ACC112 (cell line): ENCODE measurements around the gene PGM2.

ENCODE experiments used
- H2AFZ ChIP-seq: fragments of 200-600 bp; sonication (generic); one replicate; pipeline ENCODE4 v1.6.0; 2017; ENCODE audit warnings: antibody characterized with exemption, low read length; ENCODE audit not compliant: unreplicated experiment
- H3K27ac ChIP-seq: fragments of 200-600 bp; sonication (generic); 2 replicates; pipeline ENCODE4 v1.5.1; 2014; ENCODE audit warnings: low read depth, mild to moderate bottlenecking, antibody characterized with exemption, low read length, moderate library complexity
- H3K27me3 ChIP-seq: fragments of 200-600 bp; sonication (generic); 2 replicates; pipeline ENCODE4 v1.6.1; 2014; ENCODE audit warnings: mild to moderate bottlenecking, antibody characterized with exemption, low read length, moderate library complexity, mixed read lengths; ENCODE audit not compliant: insufficient read depth
- H3K36me3 ChIP-seq: fragments of 200-600 bp; sonication (generic); 2 replicates; pipeline ENCODE4 v1.6.1; 2016; ENCODE audit warnings: mild to moderate bottlenecking, antibody characterized with exemption, low read length, moderate library complexity, mixed read lengths; ENCODE audit not compliant: insufficient read depth
- H3K4me1 ChIP-seq: fragments of 200-600 bp; sonication (generic); one replicate; pipeline ENCODE4 v1.6.1; 2016; ENCODE audit warnings: low read length, mixed read lengths; ENCODE audit not compliant: insufficient read depth, unreplicated experiment, control insufficient read depth
- H3K4me3 ChIP-seq: fragments of 200-600 bp; sonication (generic); 2 replicates; pipeline ENCODE4 v1.5.1; 2014; ENCODE audit warnings: mild to moderate bottlenecking, low read depth, low read length
- H3K79me2 ChIP-seq: fragments of 200-600 bp; sonication (generic); one replicate; pipeline ENCODE4 v1.6.0; 2016; ENCODE audit warnings: low read length; ENCODE audit not compliant: control insufficient read depth, unreplicated experiment, insufficient read depth

The PGM2 gene

GRCh38 chr4:37881811-37882210, 55.3 kb downstream of the PGM2 start:
- H3K79me2 ChIP-seq = no peaks in the 10 kb centered on the region
- no peak overlapping the region for H3K4me3 ChIP-seq
- no peaks in the 10 kb centered on the region for H3K27me3 ChIP-seq
- H3K27ac ChIP-seq = no peak overlapping the region
- H3K4me1 ChIP-seq = peaks cover 8% of the 10 kb centered on the region
- no peaks in the 10 kb centered on the region for H3K36me3 ChIP-seq
- H2AFZ ChIP-seq = no peak overlapping the region

DNA sequence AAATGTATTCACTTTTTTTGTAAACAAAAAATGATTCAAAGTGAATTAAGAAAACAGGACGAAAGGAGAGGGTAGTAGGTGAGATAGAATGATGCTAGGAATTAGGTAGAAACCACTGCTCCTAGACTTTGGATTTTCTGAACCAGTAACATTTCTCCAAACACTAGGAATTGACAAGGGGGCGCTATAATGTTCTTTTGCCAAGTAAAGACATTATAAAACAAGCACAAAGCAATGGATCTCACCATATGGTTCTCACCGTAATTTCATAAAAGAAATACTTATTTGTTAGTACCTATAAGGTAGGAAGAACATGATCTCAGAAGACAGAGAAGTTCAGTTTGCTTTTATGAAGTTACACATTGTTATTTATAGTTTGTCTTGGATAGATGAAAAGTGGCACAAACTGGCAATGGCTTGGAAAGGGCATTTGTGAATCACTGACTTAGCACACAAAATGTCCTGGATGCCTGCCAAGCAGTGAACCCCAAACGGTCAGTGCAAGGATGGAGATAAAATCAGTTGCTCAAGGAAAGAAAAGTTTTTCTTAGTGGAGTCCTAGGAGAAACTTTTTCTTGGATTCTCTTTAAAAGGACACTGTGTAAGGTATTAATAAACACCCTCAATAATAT, 56.3 kb downstream of the PGM2 start:
- Histone ChIP-seq H3K4me3 (no peak overlapping the region), H3K27me3 (no peaks in the 10 kb centered on the region), H3K79me2 (no peaks in the 10 kb centered on the region), H3K36me3 (no peaks in the 10 kb centered on the region), H3K4me1 (peaks cover 8% of the 10 kb centered on the region), H3K27ac (no peak overlapping the region), H2AFZ (no peak overlapping the region)

- Histone ChIP-seq H2AFZ (no peak overlapping the region), H3K79me2 (no peaks in the 10 kb centered on the region), H3K36me3 (no peaks in the 10 kb centered on the region), H3K4me1 (peaks cover 8% of the 10 kb centered on the region), H3K4me3 (no peak overlapping the region), H3K27me3 (peaks cover 4% of the 10 kb centered on the region), H3K27ac (no peak overlapping the region)
These were observed 58.5 kb downstream of the PGM2 start for GRCh38 chr4:37884855-37885487.

DNA sequence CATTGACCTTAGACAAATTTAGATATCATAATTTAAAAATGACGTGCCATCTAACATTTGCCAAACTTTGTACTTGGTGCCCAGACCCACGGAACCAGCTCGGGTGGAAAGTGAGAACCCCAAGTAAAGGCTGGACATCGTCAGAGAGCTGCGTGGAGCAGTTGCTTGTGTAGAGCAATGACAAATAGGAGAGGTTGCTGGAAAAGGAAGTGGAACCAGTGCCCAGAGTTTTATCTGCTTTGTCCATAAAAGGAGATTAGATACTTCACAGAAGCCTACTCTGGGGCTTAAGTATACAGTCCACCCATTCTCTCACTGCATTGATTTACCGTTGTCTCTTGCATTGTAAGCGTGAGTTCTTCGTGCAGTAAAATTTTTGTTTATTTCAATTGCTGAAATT, 59.0 kb downstream of the PGM2 start:
- Histone ChIP-seq H3K4me3 (no peak overlapping the region), H3K36me3 (no peaks in the 10 kb centered on the region), H3K79me2 (no peaks in the 10 kb centered on the region), H3K27ac (no peak overlapping the region), H2AFZ (peak overlapping the region; percentile 62), H3K27me3 (peaks cover 10% of the 10 kb centered on the region), H3K4me1 (peaks cover 8% of the 10 kb centered on the region)

DNA sequence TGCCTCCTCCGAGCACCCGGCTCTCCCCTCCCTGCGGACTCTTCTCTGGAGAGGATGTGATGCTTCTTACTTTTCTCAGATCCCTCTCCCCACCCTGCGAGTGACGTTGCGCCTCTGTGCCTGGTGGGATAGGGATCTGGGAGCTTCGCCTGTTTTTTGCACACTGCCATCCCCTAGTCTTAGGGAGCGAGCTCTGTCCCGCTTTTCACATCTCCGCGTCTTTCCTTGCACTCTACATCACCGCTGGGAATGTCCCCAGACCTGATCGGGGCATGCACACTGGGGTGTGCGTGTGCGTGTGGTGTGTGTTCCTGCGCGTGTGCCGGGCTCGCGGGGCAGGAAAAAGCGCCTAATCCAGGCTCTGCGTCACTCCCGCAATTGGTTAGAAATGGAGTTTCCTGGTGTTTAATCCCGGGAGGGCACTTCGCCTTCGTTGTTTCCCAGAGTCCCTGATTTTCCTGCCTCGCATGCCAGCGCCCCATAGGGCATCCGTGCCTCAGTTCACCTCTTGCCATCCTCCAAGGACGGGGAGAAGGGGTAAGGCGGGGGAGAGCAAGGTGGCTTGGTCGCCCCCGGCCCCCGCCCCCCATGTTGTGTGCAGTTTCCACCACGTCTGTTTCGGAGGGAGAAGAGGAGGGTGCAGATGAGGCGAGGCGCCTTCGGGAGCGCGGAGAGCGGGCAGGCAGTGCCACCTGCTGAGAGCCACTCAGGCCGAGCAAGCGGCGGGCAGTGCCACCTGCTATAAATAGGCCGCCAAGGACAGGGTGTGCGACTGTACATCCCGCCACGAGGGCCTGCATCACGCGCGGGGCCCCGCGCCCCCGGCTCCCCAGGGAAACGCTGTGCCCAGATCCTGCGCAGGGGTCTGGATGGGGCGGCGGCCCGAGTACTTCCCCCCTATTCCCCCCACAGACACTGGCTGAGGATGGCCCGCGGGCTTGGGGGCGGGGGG, 63.6 kb downstream of the PGM2 start:
- H3K79me2 ChIP-seq = no peaks in the 10 kb centered on the region
- peaks cover 12% of the 10 kb centered on the region for H3K27me3 ChIP-seq
- H3K36me3 ChIP-seq = no peaks in the 10 kb centered on the region
- H3K4me3 ChIP-seq = peak overlapping the region; percentile 78
- no peaks in the 10 kb centered on the region for H3K4me1 ChIP-seq
- peak overlapping the region; percentile 88 for H2AFZ ChIP-seq
- H3K27ac ChIP-seq = no peak overlapping the region

GRCh38 chr4:37890801-37891259, 64.3 kb downstream of the PGM2 start, which contains the start of gene TBC1D1:
TSS of gene TBC1D1 (plus strand) at chr4:37891084. CDS start at chr4:37902096, 11,012 bp downstream.
- H3K79me2 ChIP-seq = no peaks in the 10 kb centered on the region
- no peak within 1 kb of the TSS for H3K27ac ChIP-seq
- peaks cover 12% of the 10 kb centered on the region for H3K27me3 ChIP-seq
- peak within 1 kb of the TSS; percentile 88 for H2AFZ ChIP-seq
- no peaks in the 10 kb centered on the region for H3K36me3 ChIP-seq
- peak within 1 kb of the TSS; percentile 78 for H3K4me3 ChIP-seq
- no peaks in the 10 kb centered on the region for H3K4me1 ChIP-seq

GRCh38 chr4:37891260-37892159, 65.0 kb downstream of the PGM2 start:
- peak overlapping the region; percentile 88 for H2AFZ ChIP-seq
- H3K27ac ChIP-seq = no peak overlapping the region

DNA sequence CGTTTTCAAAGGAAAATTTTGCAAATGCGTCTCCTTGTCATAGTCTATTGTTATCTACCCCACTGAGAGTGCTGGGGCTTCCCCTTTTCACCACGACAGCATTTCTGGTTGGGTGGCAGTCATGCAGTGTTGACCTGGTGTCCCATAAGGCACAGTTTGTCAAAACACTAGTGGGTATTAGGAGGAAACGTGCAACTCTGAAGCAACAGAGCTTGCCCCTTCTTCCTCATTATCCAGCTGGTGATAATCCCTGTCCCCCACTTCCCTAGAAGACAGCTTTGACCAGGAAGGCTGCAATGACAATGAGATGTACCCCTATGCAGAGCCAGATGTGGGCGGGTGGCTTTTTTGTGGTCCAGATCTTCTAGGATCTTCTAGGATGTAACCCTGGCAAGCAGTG, 66.2 kb downstream of the PGM2 start:
- Histone ChIP-seq H3K27ac (no peak overlapping the region), H3K4me1 (no peaks in the 10 kb centered on the region), H3K27me3 (peaks cover 12% of the 10 kb centered on the region), H3K79me2 (no peaks in the 10 kb centered on the region), H3K4me3 (no peak overlapping the region), H2AFZ (no peak overlapping the region), H3K36me3 (no peaks in the 10 kb centered on the region)

More at GRCh38 chr4:37891260-37892159, 65.0 kb downstream of the PGM2 start:
- Histone ChIP-seq H3K36me3 (no peaks in the 10 kb centered on the region), H3K4me3 (peak overlapping the region; percentile 78), H3K79me2 (no peaks in the 10 kb centered on the region), H3K27me3 (peaks cover 12% of the 10 kb centered on the region), H3K4me1 (no peaks in the 10 kb centered on the region)

GRCh38 chr4:37893164-37893563, 66.7 kb downstream of the PGM2 start:
- Histone ChIP-seq H3K27ac (no peak overlapping the region), H2AFZ (no peak overlapping the region), H3K27me3 (peaks cover 15% of the 10 kb centered on the region), H3K4me1 (no peaks in the 10 kb centered on the region), H3K36me3 (no peaks in the 10 kb centered on the region), H3K79me2 (no peaks in the 10 kb centered on the region), H3K4me3 (no peak overlapping the region)

GRCh38 chr4:37895271-37895670, 68.8 kb downstream of the PGM2 start:
- Histone ChIP-seq H3K4me3 (no peak overlapping the region), H2AFZ (no peak overlapping the region), H3K36me3 (no peaks in the 10 kb centered on the region), H3K4me1 (no peaks in the 10 kb centered on the region), H3K27me3 (peaks cover 12% of the 10 kb centered on the region; the same call in 1 of the 2 replicates), H3K79me2 (no peaks in the 10 kb centered on the region), H3K27ac (no peak overlapping the region)
